ENCODE results near the gene ST8SIA6.

Gene ST8SIA6

DNA sequence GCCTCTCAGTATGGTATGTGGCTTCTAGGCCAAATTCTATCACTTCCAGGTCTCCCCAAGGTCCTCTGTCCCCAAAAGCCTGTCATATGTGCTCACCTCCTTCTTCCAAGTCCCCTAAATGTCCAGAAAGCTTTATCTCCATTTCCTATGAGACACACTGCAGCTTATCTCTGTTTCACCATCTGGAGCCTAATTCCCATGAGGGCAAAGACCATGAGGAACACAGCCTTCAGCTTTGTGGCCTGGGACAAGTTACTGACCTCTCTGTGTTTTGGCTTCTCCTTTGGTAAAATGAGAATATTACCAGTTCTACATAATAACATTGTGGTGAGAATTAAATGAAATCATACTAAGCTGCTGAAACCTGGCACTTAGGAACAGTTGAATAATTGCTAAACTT is 19.2 kb downstream of the ST8SIA6 start:
- TF ChIP-seq, protein P1, sequence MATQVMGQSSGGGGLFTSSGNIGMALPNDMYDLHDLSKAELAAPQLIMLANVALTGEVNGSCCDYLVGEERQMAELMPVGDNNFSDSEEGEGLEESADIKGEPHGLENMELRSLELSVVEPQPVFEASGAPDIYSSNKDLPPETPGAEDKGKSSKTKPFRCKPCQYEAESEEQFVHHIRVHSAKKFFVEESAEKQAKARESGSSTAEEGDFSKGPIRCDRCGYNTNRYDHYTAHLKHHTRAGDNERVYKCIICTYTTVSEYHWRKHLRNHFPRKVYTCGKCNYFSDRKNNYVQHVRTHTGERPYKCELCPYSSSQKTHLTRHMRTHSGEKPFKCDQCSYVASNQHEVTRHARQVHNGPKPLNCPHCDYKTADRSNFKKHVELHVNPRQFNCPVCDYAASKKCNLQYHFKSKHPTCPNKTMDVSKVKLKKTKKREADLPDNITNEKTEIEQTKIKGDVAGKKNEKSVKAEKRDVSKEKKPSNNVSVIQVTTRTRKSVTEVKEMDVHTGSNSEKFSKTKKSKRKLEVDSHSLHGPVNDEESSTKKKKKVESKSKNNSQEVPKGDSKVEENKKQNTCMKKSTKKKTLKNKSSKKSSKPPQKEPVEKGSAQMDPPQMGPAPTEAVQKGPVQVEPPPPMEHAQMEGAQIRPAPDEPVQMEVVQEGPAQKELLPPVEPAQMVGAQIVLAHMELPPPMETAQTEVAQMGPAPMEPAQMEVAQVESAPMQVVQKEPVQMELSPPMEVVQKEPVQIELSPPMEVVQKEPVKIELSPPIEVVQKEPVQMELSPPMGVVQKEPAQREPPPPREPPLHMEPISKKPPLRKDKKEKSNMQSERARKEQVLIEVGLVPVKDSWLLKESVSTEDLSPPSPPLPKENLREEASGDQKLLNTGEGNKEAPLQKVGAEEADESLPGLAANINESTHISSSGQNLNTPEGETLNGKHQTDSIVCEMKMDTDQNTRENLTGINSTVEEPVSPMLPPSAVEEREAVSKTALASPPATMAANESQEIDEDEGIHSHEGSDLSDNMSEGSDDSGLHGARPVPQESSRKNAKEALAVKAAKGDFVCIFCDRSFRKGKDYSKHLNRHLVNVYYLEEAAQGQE (IDR thresholded peaks at IDR 0.05; ENCODE audit: low read depth), result no peak
- TF ChIP-seq TAF1 (IDR thresholded peaks at IDR 0.05; ENCODE audit: low read depth), result no peak
- TF ChIP-seq ZBTB7A (IDR thresholded peaks at IDR 0.05; ENCODE audit: low read depth), result no peak
- TF ChIP-seq EGR1 (IDR thresholded peaks at IDR 0.05), result no peak
- no peak for TF ChIP-seq RAD21 (IDR thresholded peaks at IDR 0.05; ENCODE audit: low read depth)
- no peak for TF ChIP-seq YY1 (IDR thresholded peaks at IDR 0.05; ENCODE audit: low read depth)
- no peak for TF ChIP-seq TEAD4 (IDR thresholded peaks at IDR 0.05)
- TF ChIP-seq NFIC (IDR thresholded peaks at IDR 0.05), result no peak
- TF ChIP-seq, protein P2, sequence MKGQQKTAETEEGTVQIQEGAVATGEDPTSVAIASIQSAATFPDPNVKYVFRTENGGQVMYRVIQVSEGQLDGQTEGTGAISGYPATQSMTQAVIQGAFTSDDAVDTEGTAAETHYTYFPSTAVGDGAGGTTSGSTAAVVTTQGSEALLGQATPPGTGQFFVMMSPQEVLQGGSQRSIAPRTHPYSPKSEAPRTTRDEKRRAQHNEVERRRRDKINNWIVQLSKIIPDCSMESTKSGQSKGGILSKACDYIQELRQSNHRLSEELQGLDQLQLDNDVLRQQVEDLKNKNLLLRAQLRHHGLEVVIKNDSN (IDR thresholded peaks at IDR 0.05), result no peak
- TF ChIP-seq FOXM1 (IDR thresholded peaks at IDR 0.05; ENCODE audit: borderline replicate concordance, low read depth), result no peak
- no peak for TF ChIP-seq CEBPB (IDR thresholded peaks at IDR 0.05)
- no peak for TF ChIP-seq EP300 (IDR thresholded peaks at IDR 0.05; ENCODE audit: borderline replicate concordance)
- TF ChIP-seq TCF12 (IDR thresholded peaks at IDR 0.05; ENCODE audit: low read depth), result no peak

DNA sequence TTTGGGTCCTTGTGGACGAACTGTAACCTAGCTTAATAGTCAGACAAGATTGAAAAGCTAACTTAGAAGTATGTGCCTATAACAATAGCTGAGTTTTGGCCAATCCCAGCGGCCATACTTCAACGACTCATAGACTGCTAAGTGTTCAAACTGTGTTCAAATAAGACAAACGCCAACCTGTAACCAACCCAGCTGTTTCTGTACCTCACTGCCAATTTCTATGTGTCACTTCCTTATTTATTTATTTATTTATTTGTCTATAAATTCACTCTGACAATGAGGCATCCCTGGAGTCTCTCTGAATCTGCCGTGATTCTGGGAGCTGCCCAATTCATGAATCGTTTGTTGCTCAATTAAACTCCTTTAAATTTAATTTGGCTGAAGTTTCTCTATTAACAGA is 21.7 kb downstream of the ST8SIA6 start:
- TF ChIP-seq YY1 (IDR thresholded peaks at IDR 0.05; ENCODE audit: low read depth) (no peak), EP300 (IDR thresholded peaks at IDR 0.05; ENCODE audit: borderline replicate concordance) (no peak)

DNA sequence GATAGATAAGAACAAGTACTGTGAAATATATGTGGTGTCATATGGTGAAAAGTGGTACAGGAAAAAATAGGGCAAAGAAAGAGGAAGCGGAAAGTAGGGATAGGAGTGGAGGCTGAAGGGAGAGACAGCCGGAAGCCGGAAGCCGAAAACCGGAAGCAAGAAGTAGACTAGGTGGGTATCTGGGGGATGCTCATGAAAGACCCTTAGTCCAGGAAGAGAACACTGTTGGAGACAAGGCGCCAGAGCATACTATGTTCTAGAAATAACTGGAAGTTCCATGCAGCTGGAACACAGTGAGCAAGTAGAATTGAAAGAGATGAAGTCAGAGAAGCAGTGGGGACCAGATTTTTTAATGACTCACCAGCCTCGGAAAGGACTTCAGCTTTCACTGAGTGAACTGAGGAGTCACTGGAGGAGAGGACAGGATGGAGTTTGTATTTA is 22.5 kb downstream of the ST8SIA6 start:
- TF ChIP-seq TAF1 (IDR thresholded peaks at IDR 0.05; ENCODE audit: low read depth) (no peak), RAD21 (IDR thresholded peaks at IDR 0.05; ENCODE audit: low read depth) (no peak), NFIC (IDR thresholded peaks at IDR 0.05) (no peak), CREB1 (IDR thresholded peaks at IDR 0.05; ENCODE audit: low read depth) (no peak), EGR1 (IDR thresholded peaks at IDR 0.05) (no peak), TEAD4 (IDR thresholded peaks at IDR 0.05) (no peak), TCF12 (IDR thresholded peaks at IDR 0.05; ENCODE audit: low read depth) (no peak), EP300 (IDR thresholded peaks at IDR 0.05; ENCODE audit: borderline replicate concordance) (no peak), ZBTB7A (IDR thresholded peaks at IDR 0.05; ENCODE audit: low read depth) (no peak), FOXM1 (IDR thresholded peaks at IDR 0.05; ENCODE audit: borderline replicate concordance, low read depth) (no peak), CEBPB (IDR thresholded peaks at IDR 0.05) (no peak), YY1 (IDR thresholded peaks at IDR 0.05; ENCODE audit: low read depth) (no peak)
- TF ChIP-seq, protein P3, sequence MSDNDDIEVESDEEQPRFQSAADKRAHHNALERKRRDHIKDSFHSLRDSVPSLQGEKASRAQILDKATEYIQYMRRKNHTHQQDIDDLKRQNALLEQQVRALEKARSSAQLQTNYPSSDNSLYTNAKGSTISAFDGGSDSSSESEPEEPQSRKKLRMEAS (IDR thresholded peaks at IDR 0.05), result no peak
- TF ChIP-seq, protein P1 (IDR thresholded peaks at IDR 0.05; ENCODE audit: low read depth), result no peak
- TF ChIP-seq, protein P2 (IDR thresholded peaks at IDR 0.05), result no peak

DNA sequence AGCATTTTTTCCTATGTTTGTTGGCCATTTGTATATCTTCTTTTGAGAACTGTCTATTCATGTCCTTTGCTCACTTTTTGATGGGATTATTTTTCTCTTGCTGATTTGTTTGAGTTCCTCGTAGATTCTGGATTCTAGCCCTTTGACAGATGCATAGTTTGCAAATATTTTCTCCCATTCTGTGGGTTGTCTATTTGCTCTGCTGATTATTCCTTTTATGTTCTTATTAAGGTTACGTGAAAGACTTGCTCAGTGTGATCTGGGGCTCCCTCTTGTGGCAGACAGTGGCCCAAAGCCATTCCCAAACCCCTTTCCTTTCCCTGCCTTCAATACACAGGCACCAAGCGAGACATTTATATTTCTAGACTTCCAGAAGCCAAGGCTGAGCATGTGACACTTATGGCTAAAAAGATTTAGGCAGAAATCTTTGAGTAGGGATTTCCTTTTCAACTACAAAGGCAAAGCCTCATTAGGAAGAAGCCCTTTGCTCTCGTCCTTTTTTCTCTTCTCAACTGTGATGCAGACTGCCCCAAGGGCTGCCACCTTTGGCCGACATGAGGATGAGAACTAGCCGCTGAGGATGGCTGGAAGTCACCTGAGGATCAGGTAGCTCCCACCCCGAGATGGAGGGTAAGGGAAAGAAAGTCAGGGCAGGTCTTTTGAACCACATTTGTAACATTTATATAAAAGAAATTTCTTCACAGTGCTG is 23.6 kb downstream of the ST8SIA6 start:
- TF ChIP-seq RAD21 (IDR thresholded peaks at IDR 0.05; ENCODE audit: low read depth) (peak; percentile 60), EP300 (IDR thresholded peaks at IDR 0.05; ENCODE audit: borderline replicate concordance) (no peak)

DNA sequence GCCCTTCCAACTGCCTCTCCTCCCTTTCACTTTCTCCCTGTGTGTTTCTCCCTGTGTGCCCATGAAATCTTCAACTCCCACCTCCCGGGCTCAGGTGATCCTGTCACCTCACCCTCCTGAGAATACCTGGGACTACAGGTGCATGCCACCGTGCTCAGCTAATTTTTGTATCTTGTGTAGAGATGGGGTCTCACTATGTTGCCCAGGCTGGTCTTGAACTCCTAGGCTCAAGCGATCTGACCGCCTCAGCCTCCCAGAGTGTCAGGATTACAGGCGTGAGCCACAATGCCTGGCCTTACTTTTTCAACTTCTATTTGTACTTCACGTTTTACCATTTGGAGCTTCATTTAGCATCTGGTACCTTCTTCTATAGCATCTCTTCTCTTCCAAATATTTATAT is 24.9 kb downstream of the ST8SIA6 start:
- TF ChIP-seq ZBTB7A (IDR thresholded peaks at IDR 0.05; ENCODE audit: low read depth) (no peak), CREB1 (IDR thresholded peaks at IDR 0.05; ENCODE audit: low read depth) (no peak), CEBPB (IDR thresholded peaks at IDR 0.05) (no peak), TAF1 (IDR thresholded peaks at IDR 0.05; ENCODE audit: low read depth) (no peak), EP300 (IDR thresholded peaks at IDR 0.05; ENCODE audit: borderline replicate concordance) (no peak), EGR1 (IDR thresholded peaks at IDR 0.05) (no peak), NFIC (IDR thresholded peaks at IDR 0.05) (no peak), FOXM1 (IDR thresholded peaks at IDR 0.05; ENCODE audit: borderline replicate concordance, low read depth) (no peak), YY1 (IDR thresholded peaks at IDR 0.05; ENCODE audit: low read depth) (no peak)
- TF ChIP-seq, protein P3 (IDR thresholded peaks at IDR 0.05), result no peak
- TF ChIP-seq, protein P2 (IDR thresholded peaks at IDR 0.05), result no peak
